KG1 (cell line): ENCODE results near the gene PSPH.

Experiments
- DNase-seq: peaks from one replicate; lab custom pipeline; 2025; lab: John Stamatoyannopoulos, UW

The PSPH gene

DNA sequence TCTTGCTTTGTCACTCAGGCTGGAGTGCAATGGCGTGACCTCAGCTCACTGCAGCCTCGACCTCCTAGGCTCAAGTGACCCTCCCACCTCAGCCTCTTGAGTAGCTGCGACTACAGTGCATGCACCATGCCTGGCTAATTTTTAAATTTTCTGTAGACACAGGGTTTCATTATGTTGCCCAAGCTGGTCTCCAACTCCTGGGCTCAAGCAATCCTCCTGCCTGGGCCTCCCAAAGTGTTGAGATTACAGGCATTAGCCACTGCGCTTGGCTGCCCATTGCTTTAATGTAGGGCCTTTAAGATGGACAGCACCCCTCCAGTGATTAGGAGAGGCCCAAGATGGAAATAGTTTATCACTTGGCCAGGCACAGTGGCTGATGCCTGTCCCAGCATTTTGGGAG, 47.5 kb downstream of the PSPH start:
- no peak for DNase-seq

- DNase-seq = no peak
Observed at GRCh38 chr7:55996856-55997500, 54.3 kb downstream of the PSPH start.

DNA sequence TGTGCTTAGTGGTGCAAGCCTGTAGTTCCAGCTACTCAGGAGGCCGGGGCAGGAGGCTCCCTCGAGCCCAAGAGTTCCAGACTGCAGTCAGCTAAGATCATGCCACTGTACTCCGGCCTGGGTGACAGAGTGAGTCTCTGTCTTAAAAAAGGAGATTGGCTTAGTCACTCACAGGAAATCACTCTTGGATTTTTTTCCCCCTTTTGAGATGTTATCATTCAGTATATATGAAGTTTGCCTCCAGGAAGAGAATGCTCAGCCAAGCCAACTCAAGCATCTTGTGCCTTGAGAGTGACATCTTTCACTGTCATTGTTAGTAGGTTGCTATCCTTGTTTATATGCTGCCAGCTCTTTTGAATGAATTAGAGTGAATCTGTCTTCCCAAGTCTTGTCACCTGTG, 58.9 kb downstream of the PSPH start:
- DNase-seq = no peak

DNA sequence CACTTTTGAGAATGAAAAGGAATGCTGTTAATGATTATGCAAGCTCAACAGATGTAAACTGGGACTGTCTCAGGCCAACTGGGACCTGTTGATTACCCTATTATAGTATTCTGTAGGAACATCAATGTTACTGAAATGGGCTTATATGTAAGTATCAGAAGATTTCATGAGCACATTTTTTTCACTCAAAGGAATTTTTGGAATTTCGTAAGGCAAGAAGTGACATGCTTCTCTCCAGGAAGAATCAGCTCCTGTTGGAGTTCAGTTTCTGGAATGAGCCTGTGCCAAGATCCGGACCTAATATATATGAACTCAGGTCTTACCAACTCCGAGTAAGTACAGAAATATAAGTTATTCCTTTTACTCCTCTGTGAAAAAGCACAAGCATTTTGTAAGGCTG, 67.7 kb downstream of the PSPH start:
- DNase-seq = no peak

DNA sequence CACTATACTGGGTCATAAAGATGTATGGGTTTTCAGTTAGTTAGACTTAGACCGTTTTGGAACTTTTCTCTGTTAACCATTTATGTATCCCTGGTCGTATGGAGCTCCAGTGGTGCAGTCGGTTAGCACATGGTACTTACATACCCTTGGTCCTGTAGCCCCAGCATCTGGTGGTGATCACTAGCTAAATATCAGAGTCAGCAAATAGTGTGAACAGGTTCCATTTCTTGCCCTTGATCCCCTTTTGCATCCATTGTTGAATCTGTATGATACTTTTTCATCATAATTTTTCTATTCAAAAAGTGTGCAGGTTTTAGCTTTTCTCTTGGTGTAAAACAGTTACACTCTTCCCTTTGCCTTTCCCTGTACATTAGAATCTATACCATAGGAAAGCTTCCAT, 71.0 kb downstream of the PSPH start:
- no peak for DNase-seq

DNA sequence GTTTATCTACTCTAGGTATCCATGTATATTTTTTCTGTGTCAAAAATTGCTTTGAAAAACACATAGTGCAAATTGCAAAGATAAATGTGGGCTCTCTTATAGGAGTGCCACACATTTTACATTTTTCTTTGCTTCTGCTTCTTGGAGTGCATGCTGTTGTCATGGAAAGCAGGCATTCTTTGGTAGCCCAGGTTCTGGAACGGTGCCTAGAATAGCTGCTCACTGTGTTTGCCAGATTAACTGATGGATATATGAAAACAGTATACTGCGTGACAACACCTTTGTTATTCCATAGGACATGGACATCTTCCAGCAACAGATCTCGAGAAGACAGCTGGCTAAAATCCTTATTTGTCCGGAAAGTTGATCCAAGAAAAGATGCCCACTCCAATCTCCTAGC, 73.4 kb downstream of the PSPH start:
- DNase-seq = no peak

GRCh38 chr7:55975988-55976633, 75.1 kb downstream of the PSPH start:
- DNase-seq = no peak

DNA sequence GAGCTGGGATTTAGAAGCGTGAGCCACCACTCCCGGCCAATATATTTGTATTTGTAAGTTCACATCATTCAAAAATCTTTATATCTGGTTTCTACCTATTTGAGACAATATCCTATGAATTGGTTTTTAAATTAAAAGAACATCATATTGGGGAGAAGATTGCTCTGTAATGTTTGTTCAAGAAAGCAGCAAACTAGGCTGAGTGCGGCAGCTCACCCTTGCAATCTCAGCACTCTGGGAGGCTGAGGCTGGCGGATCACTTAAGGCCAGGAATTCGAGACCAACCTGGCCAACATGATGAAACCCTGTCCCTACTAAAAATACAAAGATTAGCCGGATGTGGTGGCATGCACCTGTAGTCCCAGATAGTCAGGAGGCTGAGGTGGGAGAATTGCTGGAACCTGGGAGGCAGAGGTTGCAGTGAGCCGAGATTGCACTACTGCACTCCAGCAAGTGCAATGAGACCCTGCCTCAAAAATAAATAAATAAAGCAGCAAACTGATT, 77.4 kb downstream of the PSPH start:
- no peak for DNase-seq

GRCh38 chr7:55970978-55971377, 80.3 kb downstream of the PSPH start:
- DNase-seq = no peak

GRCh38 chr7:55970561-55970960, 80.7 kb downstream of the PSPH start:
- no peak for DNase-seq

DNA sequence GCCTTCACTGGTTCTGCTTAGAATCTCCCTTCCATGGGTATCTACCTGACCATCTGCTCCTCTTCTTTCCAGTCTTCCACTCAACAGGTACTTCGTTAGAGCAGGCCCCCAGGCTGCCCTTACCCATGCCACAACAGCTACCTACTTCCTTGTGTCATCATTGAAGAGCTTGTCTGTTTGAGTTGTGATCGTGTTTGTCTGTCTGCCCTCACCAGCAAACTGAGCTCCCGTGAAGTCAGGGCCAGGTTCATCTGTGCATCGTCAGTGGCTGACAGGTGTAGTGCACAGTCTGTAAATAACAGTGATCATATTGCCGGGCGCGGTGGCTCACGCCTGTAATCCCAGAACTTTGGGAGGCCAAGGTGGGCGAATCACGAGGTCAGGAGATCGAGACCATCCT, 81.9 kb downstream of the PSPH start:
- DNase-seq = no peak

DNA sequence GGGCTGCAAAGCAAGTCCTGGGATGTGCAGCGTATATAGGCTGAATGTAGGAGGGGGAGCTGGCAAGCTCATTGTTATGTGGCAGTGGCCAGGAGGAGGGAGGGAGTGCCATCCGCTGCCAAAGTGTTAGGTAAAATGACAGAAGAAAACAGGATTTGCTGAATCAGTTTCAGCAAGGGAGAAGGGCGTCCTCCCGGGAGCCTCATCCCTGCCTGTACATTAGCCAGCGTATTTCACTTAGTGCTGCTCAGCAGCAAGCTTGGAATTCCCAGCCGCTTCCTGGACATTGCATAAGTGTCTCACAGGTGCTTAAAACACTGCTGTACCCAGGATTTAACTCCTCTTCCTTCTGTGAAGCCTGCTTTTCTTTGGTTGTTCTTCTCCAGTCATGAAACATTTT, 84.4 kb downstream of the PSPH start:
- DNase-seq = no peak

DNA sequence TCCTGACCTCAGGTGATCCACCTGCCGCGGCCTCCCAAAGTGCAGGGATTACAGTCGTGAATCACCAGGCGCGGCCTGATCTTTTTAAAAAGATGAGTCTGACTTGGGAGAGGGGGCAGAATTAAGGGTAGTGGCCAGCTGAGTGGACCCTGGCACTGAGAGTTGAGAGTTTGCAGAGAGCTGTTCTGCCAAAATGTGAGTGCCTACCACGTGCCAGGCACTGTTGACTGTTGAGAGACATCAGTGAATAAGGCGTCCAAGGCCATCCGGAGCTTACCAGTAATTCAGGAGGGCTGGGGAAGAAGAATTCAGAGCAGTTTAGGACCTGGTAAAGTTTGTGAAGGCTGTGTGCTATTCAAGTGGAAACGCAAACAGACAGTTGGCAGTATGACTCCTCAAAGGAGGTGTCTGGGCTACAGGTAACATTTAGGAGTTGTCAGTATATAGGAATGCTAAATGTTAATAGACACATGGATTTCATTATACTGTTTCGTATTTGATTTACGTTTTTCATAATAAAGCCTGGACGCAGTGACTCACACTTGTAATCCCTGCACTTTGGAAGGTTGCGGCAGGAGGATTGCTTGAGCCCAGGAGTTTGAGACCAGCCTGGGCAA, 85.3 kb downstream of the PSPH start:
- no peak for DNase-seq

DNA sequence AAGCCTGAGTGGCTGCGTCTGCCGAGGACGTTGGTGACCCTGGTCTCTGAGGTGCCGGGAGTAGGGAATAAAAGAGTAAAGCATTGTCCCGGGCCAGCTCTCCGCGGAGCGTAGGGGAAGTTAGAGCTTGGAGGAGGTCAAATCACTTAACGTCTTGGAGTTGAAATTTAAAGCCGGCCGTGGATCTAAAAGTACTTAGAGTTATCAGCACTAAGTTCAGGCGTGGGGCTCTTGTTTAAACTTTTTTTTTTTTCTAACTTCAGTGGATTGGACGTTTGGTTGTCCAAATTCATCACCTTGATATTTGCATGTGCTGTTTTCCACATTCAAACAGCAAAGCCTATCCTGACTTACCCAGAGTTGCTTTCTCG, 86.2 kb downstream of the PSPH start:
- no peak for DNase-seq

DNA sequence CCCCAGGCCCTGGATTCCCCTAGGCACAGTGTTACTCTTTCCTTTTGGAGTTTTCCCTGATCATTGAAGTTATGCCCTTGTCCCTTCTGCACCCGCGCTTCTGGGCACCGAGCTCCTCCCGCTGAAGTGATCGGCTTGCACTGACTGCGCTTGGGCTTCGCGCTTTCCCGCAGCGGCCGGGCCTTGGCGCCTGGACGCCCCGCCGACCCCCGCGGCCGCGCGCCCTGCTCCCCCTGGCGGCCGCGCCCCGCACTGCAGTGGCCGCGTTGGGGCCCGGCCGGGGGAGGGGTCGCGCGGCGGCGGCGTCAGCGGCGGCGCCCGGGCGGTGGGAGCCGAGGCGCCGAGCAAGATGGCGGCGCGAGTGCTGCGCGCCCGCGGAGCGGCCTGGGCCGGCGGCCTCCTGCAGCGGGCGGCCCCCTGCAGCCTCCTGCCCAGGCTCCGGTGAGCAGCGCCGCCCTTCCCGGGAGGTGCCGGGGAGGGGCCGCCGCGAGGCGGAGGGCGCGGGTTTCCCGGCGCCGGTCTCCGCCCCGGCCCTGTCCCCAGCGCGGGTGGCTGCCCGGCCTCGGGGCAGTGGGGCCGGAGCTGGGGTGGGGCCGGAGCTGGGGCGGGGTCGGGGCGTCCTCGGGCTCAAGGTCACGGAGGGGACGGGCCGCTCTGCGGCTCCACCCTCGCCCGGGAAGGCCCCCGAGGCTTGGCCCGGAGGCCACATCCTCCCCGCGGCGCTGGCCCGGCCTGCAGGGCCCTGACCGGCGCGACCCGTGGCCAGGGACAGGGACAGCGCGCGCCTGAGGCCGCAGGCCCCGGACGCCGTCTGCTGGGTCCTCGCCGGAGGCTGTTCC, 86.8 kb downstream of the PSPH start, which contains the start of gene NIPSNAP2:
TSS of gene NIPSNAP2 (plus strand) at position 325 of the 839 bp plus-strand sequence. CDS start at position 350, 25 bp downstream.
- DNase-seq = peak; percentile 49

DNA sequence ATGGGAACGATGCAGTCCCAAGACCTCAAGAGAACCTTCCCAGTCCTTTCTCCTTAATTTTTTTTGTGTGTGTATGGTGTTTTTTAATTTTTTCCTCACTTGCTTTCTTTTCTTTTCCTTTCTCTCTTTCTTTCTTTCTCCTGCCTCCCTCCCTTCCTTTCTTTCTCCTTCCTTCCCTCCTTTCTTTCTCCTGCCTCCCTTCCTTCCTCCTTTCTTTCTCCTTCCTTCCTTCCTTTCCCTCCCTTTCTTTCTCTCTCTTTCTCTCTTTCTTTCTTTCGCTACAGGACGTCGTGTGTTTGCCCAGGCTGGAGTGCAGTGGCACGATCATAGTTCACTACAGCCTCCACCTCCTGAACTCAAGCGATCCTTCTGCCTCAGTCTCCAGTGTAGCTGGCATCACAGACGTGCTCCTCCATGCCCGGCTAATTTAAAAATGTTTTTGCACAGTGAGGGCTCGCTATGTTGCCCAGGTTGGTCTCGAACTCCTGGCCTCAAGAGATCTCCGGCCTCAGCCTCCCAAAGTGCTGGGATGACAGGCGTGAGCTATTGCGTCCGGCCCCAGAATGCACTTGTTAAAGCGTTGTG, 87.6 kb downstream of the PSPH start:
- DNase-seq = no peak

- DNase-seq = no peak
Observed at GRCh38 chr7:55962014-55962413, 89.2 kb downstream of the PSPH start.
